Activated naive CD4-positive, alpha-beta T cell treated with anti-CD3 and anti-CD28 coated beads, Interleukin-2, amount 50 U/mL, for 72 hours (primary cell): ENCODE measurements around the gene CRYL1. TPM values are rescaled to one million over a fixed set of nuclear protein-coding genes. Genes with fewer than 3 reads are reported as not detected.

Experiments
- ATAC-seq, 2 donors: fragments of 150-1000 bp; cut with Tn5 transposase; 2 replicates each; pipeline ENCODE4 v1.10.0; 2021; ENCODE audit warnings: mild to moderate bottlenecking in 2 of 2, moderate library complexity in 2 of 2
- DNase-seq, 2 donors: peaks; one replicate each; pipeline ENCODE4 v3.0.0; 2021 to 2022; ENCODE audit warnings: low spot score in 2 of 2
- H3K27ac Mint-ChIP-seq, 2 donors: one replicate each; pipeline ENCODE4 v1.8.0; 2022; ENCODE audit warnings: mild to moderate bottlenecking in 2 of 2, mixed read lengths in 2 of 2
- H3K36me3 Mint-ChIP-seq, 2 donors: one replicate each; pipeline ENCODE4 v1.8.0; 2022; ENCODE audit warnings: mixed read lengths in 2 of 2
- H3K9me3 Mint-ChIP-seq, 2 donors: one replicate each; pipeline ENCODE4 v1.8.0; 2022; ENCODE audit warnings: mixed read lengths in 2 of 2
- total RNA-seq, 2 donors: library from RNA; stranded (reverse); gene quantifications; one replicate each; pipeline ENCODE4 v1.2.3, GENCODE V29; 2022

CRYL1 gene
- total RNA-seq, 2 donors from 2014 or later = 9.0 to 10.1 TPM

GRCh38 chr13:20503088-20504083, 22.3 kb downstream of the CRYL1 start:
- ATAC-seq (no peak), DNase-seq (no peak)
- H3K9me3 Mint-ChIP-seq = peaks cover 0 to 7% of the 10 kb centered on the region in 2 donors
- H3K27ac Mint-ChIP-seq = no peak overlapping the region
- H3K36me3 Mint-ChIP-seq = peaks cover 7 to 18% of the 10 kb centered on the region in 2 donors

DNA sequence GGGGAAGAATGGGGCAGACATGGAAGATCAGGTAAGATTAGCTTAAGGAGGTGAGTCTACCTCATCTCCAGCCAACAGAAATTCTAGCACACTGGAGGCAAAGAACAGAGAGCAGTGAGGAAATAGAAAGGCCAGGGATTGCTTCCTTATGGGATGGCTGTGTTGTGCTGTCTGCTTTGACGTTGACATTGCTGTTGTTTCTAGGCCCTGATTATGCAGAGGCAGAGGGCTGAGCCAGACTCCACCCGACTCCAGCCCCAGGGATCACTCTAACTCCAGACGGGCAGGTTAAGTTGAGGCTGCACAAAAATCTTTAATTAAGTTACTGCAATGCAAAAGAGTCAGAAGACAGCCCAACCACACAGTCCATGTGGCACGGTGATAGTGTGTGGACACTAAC, 24.1 kb downstream of the CRYL1 start:
- ATAC-seq = no peak
- peaks cover 7 to 18% of the 10 kb centered on the region in 2 donors for H3K36me3 Mint-ChIP-seq
- DNase-seq = no peak
- H3K27ac Mint-ChIP-seq = no peak overlapping the region
- peaks cover 0 to 7% of the 10 kb centered on the region in 2 donors for H3K9me3 Mint-ChIP-seq

DNA sequence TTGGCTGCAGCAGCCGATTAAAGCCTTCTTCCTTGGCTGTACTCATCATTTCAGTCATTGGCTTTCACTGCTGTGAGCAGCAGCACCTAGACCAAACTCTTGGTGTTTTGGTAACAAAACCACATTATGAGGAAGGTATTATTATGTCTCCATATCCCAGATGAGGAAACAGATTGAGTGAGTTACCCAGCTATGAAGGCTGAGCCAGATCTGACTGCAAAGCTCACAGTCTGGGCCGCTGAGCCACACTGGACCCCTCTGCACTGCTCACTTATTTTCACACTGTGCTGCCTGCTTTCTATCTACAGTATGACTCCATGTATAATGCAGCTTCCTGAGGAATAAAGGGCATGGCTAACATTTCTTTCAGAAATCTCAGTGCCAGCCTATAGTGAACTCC, 24.5 kb downstream of the CRYL1 start:
- no peak for DNase-seq
- H3K9me3 Mint-ChIP-seq = peaks cover 0 to 7% of the 10 kb centered on the region in 2 donors
- no peak for ATAC-seq
- no peak overlapping the region for H3K27ac Mint-ChIP-seq
- peaks cover 7 to 18% of the 10 kb centered on the region in 2 donors for H3K36me3 Mint-ChIP-seq

DNA sequence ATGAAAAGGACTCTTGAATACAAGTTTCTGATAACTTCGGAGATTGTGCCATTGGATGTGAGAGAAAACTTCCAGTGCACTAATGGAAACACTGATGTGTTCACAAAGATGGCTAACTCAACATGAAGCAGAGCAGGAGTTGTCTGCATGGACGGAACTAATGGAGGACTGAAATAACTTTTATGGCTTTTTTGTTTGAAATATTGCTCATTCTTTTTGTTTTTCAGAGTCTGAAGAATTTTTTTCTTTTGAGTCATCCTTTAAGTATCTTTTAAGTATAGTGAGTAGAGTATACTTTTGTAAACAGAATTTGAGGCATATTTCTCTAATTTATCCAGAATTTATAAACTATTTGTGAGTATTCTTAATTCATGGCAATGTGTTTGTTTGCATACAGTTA, 25.7 kb downstream of the CRYL1 start:
- peaks cover 7 to 18% of the 10 kb centered on the region in 2 donors for H3K36me3 Mint-ChIP-seq
- DNase-seq (no peak), ATAC-seq (no peak)
- peaks cover 0 to 7% of the 10 kb centered on the region in 2 donors for H3K9me3 Mint-ChIP-seq
- no peak overlapping the region for H3K27ac Mint-ChIP-seq

- ATAC-seq (no peak), DNase-seq (no peak)
- H3K9me3 Mint-ChIP-seq = peaks cover 0 to 7% of the 10 kb centered on the region in 2 donors
- H3K36me3 Mint-ChIP-seq = peaks cover 7 to 18% of the 10 kb centered on the region in 2 donors
- H3K27ac Mint-ChIP-seq = no peak overlapping the region
These were observed 27.0 kb downstream of the CRYL1 start for GRCh38 chr13:20498659-20499058.

DNA sequence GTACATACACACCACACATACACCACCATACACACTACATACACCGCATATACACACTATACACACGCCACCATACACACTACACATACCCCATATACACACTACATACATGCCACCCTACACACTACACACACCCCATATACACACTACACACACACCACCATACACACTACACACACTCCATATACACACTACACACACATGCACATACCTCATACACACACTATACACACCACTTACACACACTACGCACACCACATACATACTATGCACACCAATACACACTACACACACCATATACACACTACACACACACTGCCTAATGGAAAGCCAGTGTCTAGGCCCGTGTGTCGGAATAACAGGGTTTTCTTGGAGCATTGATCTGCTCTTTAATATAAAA, 27.5 kb downstream of the CRYL1 start:
- Mint-ChIP-seq H3K27ac (no peak overlapping the region), H3K9me3 (peaks cover 0 to 7% of the 10 kb centered on the region in 2 donors), H3K36me3 (peaks cover 7 to 18% of the 10 kb centered on the region in 2 donors)
- DNase-seq (no peak), ATAC-seq (no peak)

GRCh38 chr13:20497006-20497775, 28.5 kb downstream of the CRYL1 start:
- Mint-ChIP-seq H3K9me3 (peaks cover 0 to 7% of the 10 kb centered on the region in 2 donors), H3K27ac (no peak overlapping the region), H3K36me3 (peaks cover 7 to 18% of the 10 kb centered on the region in 2 donors)
- no peak for DNase-seq
- ATAC-seq = no peak

GRCh38 chr13:20495087-20496023, 30.3 kb downstream of the CRYL1 start:
- DNase-seq = peak in 1 of 2 donors; percentile 57
- Mint-ChIP-seq H3K27ac (no peak overlapping the region), H3K9me3 (no peaks in the 10 kb centered on the region), H3K36me3 (peaks cover 0 to 8% of the 10 kb centered on the region in 2 donors)
- peak; percentile 62 to 70 for ATAC-seq

GRCh38 chr13:20494656-20495055, 31.0 kb downstream of the CRYL1 start:
- Mint-ChIP-seq H3K9me3 (no peaks in the 10 kb centered on the region), H3K36me3 (peaks cover 0 to under 1% of the 10 kb centered on the region in 2 donors), H3K27ac (no peak overlapping the region)
- no peak for DNase-seq
- ATAC-seq = no peak

- Mint-ChIP-seq H3K9me3 (no peaks in the 10 kb centered on the region), H3K27ac (no peak overlapping the region), H3K36me3 (no peaks in the 10 kb centered on the region)
- DNase-seq = peak in 1 of 2 donors; percentile 67
- ATAC-seq = peak; percentile 69 to 73
These were observed 33.0 kb downstream of the CRYL1 start for GRCh38 chr13:20492641-20493040.

- no peaks in the 10 kb centered on the region for H3K9me3 Mint-ChIP-seq
These were observed 33.7 kb downstream of the CRYL1 start for GRCh38 chr13:20491926-20492435.

GRCh38 chr13:20489185-20489820, 36.4 kb downstream of the CRYL1 start:
- no peaks in the 10 kb centered on the region for H3K36me3 Mint-ChIP-seq
- no peaks in the 10 kb centered on the region for H3K9me3 Mint-ChIP-seq
- peak in 1 of 2 donors; percentile 48 for DNase-seq
- peak; percentile 71 to 88 for ATAC-seq
- no peak overlapping the region for H3K27ac Mint-ChIP-seq

More at GRCh38 chr13:20491926-20492435, 33.7 kb downstream of the CRYL1 start:
- Mint-ChIP-seq H3K36me3 (no peaks in the 10 kb centered on the region), H3K27ac (no peak overlapping the region)
- DNase-seq = no peak
- no peak for ATAC-seq

DNA sequence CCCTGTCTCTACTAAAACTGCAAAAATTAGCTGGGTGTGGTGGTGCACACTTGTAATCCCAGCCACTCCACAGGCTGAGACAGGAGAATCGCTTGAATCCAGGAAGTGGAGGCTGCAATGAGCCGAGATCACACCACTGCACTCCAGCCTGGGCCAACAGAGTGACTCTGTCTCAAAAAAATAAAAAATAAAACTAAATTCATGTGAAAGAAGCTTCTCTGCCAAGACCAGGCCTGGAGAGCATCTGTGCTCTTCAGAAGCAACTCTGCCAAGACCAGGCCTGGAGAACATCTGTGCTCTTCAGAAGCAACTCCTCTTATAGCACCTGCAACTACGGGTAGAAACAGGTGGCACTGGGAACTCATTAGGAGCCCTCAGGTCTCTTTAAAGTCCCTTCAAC, 37.7 kb downstream of the CRYL1 start:
- DNase-seq (no peak), ATAC-seq (no peak)
- Mint-ChIP-seq H3K9me3 (no peaks in the 10 kb centered on the region), H3K36me3 (no peaks in the 10 kb centered on the region), H3K27ac (no peak overlapping the region)

GRCh38 chr13:20482787-20483186, 42.9 kb downstream of the CRYL1 start:
- H3K9me3 Mint-ChIP-seq = no peaks in the 10 kb centered on the region
- no peak overlapping the region for H3K27ac Mint-ChIP-seq
- no peaks in the 10 kb centered on the region for H3K36me3 Mint-ChIP-seq
- ATAC-seq = no peak
- no peak for DNase-seq

DNA sequence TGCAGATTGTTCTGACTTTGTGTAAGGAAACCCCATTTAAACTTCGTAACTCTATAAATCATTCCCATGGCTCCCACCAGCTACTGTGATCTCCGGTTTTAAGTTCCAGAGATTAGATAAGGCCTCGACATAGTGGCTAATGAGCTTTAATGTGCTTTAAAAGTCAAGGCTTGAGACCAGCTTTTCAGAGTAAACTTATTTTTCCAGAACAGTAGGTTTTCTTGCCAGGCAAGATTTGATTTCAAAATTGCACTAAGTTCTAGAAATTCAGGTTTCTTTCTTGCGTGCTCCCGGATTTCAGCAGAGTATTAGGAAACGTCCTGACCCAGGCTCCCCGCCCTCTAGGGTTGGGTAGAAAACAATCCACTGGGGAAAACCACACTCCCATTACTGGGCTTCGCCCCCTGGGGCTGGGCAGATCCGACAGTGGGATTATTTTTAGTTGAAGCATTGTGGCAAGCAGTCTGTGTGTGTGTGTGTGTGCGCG, 43.3 kb downstream of the CRYL1 start:
- Mint-ChIP-seq H3K36me3 (no peaks in the 10 kb centered on the region), H3K9me3 (no peaks in the 10 kb centered on the region), H3K27ac (no peak overlapping the region)
- no peak for DNase-seq
- ATAC-seq = no peak
